ENCODE measurements around the gene CMTR1. TPM values are rescaled to one million over a fixed set of nuclear protein-coding genes. Genes with fewer than 3 reads are reported as not detected.

CMTR1 gene
- total RNA-seq, 1 experiment from 2014 or later: 32.3 TPM

DNA sequence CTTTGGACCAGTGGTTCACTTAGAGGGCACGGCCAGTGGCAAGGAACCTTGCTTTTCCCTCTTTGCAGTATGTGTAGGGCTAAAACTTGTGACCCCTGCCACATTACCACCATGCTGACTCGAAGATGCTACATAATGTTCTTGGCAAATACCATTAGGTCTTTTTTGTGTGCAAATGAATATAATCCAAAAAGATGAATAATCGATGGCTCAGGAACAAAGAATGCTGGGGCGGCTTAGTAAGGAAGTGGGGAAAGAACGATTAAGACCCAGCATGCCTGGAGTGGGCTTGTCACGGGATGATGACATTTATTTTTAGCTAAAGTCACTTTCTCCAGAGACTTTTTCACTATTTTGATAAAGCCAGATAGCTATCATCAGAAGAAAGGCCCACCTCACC lies 23.1 kb downstream of the CMTR1 start:
- H3K27me3 ChIP-seq (replicated peaks; ENCODE audit: insufficient read depth, low read depth, low read length, poor library complexity): no peaks in the 10 kb centered on the region
- BruUV-seq (replicated peaks): no TSS peak
- no peak for TF ChIP-seq CTCF (conservative IDR thresholded peaks at IDR 0.05; ENCODE audit: low read depth, low read length)
- no peak for TF ChIP-seq EZH2 (IDR thresholded peaks at IDR 0.05; ENCODE audit: borderline replicate concordance, low read depth, low read length, poor library complexity, severe bottlenecking)
- no peak overlapping the region for H3K27ac ChIP-seq (ENCODE audit: low read depth, low read length, poor library complexity, severe bottlenecking)
- intact Hi-C loops (cut with micrococcal nuclease; ENCODE audit: unreplicated experiment): no loop called here
- POLR2A ChIA-PET (ENCODE audit: low non-redundant PET): no interaction called here
- H3K36me3 ChIP-seq (ENCODE audit: insufficient read depth, low read length, poor library complexity, severe bottlenecking): peaks cover 10% of the 10 kb centered on the region
- no peaks in the 10 kb centered on the region for H3K9me3 ChIP-seq (ENCODE audit: low read depth, low read length, poor library complexity, severe bottlenecking)
- H3K4me1 ChIP-seq (ENCODE audit: insufficient read depth, low read length, poor library complexity, severe bottlenecking): peaks cover 11% of the 10 kb centered on the region
- no peak overlapping the region for H3K4me3 ChIP-seq (ENCODE audit: low read depth, low read length, poor library complexity, severe bottlenecking)
- CTCF ChIA-PET: no interaction called here
- no peak for DNase-seq (ENCODE audit: low spot score)

- Histone ChIP-seq H3K36me3 (ENCODE audit: insufficient read depth, low read length, poor library complexity, severe bottlenecking) (peaks cover 10% of the 10 kb centered on the region), H3K27ac (ENCODE audit: low read depth, low read length, poor library complexity, severe bottlenecking) (no peak overlapping the region), H3K4me1 (ENCODE audit: insufficient read depth, low read length, poor library complexity, severe bottlenecking) (peaks cover 6% of the 10 kb centered on the region), H3K27me3 (replicated peaks; ENCODE audit: insufficient read depth, low read depth, low read length, poor library complexity) (no peaks in the 10 kb centered on the region), H3K9me3 (ENCODE audit: low read depth, low read length, poor library complexity, severe bottlenecking) (no peaks in the 10 kb centered on the region), H3K4me3 (ENCODE audit: low read depth, low read length, poor library complexity, severe bottlenecking) (no peak overlapping the region)
- POLR2A ChIA-PET (ENCODE audit: low non-redundant PET): no interaction called here
- CTCF ChIA-PET: interaction anchor here (0.6 to 0.7 kb wide), 2 partner anchors 79 to 145 kb away, joined by 6 read pairs; no protein-coding TSS in a partner anchor
- no TSS peak for BruUV-seq (replicated peaks)
- intact Hi-C loops (cut with micrococcal nuclease; ENCODE audit: unreplicated experiment): no loop called here
- TF ChIP-seq EZH2 (IDR thresholded peaks at IDR 0.05; ENCODE audit: borderline replicate concordance, low read depth, low read length, poor library complexity, severe bottlenecking) (no peak), CTCF (conservative IDR thresholded peaks at IDR 0.05; ENCODE audit: low read depth, low read length) (no peak)
- DNase-seq (ENCODE audit: low spot score): no peak
Measured at GRCh38 chr6:37456816-37457560, 24.0 kb downstream of the CMTR1 start.

- H3K27me3 ChIP-seq (replicated peaks; ENCODE audit: insufficient read depth, low read depth, low read length, poor library complexity): no peaks in the 10 kb centered on the region
- H3K36me3 ChIP-seq (ENCODE audit: insufficient read depth, low read length, poor library complexity, severe bottlenecking): peaks cover 10% of the 10 kb centered on the region
- H3K9me3 ChIP-seq (ENCODE audit: low read depth, low read length, poor library complexity, severe bottlenecking): no peaks in the 10 kb centered on the region
- ChIA-PET POLR2A (ENCODE audit: low non-redundant PET) (no interaction called here), CTCF (no interaction called here)
- peak; percentile 65 for DNase-seq (ENCODE audit: low spot score)
- H3K4me3 ChIP-seq (ENCODE audit: low read depth, low read length, poor library complexity, severe bottlenecking): no peak overlapping the region
- TF ChIP-seq CTCF (conservative IDR thresholded peaks at IDR 0.05; ENCODE audit: low read depth, low read length) (no peak), EZH2 (IDR thresholded peaks at IDR 0.05; ENCODE audit: borderline replicate concordance, low read depth, low read length, poor library complexity, severe bottlenecking) (no peak)
- no TSS peak for BruUV-seq (replicated peaks)
- H3K27ac ChIP-seq (ENCODE audit: low read depth, low read length, poor library complexity, severe bottlenecking): no peak overlapping the region
- H3K4me1 ChIP-seq (ENCODE audit: insufficient read depth, low read length, poor library complexity, severe bottlenecking): peaks cover 6% of the 10 kb centered on the region
- intact Hi-C loops (cut with micrococcal nuclease; ENCODE audit: unreplicated experiment): no loop called here
Measured at GRCh38 chr6:37459981-37460800, 27.2 kb downstream of the CMTR1 start.

Data from A673 (cell line).